Sigmoid colon (tissue), 7 donors: Measurements from ENCODE around the gene APOBEC4. TPM values are rescaled to one million over a fixed set of nuclear protein-coding genes. Genes with fewer than 3 reads are reported as not detected.

Experiments used
- DNase-seq: peaks from one replicate; pipeline ENCODE4 v3.0.0-alpha.2; 2019
- H3K27ac ChIP-seq, 4 donors: fragments of 200-600 bp; sonication (generic); one replicate each; pipeline ENCODE4 v1.5.1; 2016 to 2019; ENCODE audit warnings: mild to moderate bottlenecking in 1 of 4
- H3K27me3 ChIP-seq, 3 donors: fragments of 200-600 bp; sonication (generic); one replicate each; pipeline ENCODE4 v1.5.1; 2019; ENCODE audit warnings: mild to moderate bottlenecking in 1 of 3
- H3K36me3 ChIP-seq, 4 donors: fragments of 200-600 bp; sonication (generic); one replicate each; pipeline ENCODE4 v1.5.1; 2016 to 2019
- H3K4me1 ChIP-seq, 4 donors: fragments of 200-600 bp; sonication (generic); one replicate each; pipeline ENCODE4 v1.5.1; 2017 to 2019
- H3K4me3 ChIP-seq, 4 donors: fragments of 200-600 bp; sonication (generic); one replicate each; pipeline ENCODE4 v1.5.1; 2017 to 2019; ENCODE audit warnings: mild to moderate bottlenecking in 2 of 4, moderate library complexity in 1 of 4
- H3K9me3 ChIP-seq, 4 donors: fragments of 200-600 bp in 3 of 4; sonication (generic) in 3 of 4; one replicate each; pipeline versions ENCODE4 v1.5.1 to v1.6.1; 2013 to 2019
- CTCF ChIP-seq, 4 experiments: fragments of 450-650 bp in 3 of 4; fragments of 200-600 bp in 1 of 4; IDR thresholded peaks; one replicate each; pipeline ENCODE4 v1.5.1; 2016 to 2019; ENCODE audit warnings: antibody characterized with exemption in 4 of 4, mild to moderate bottlenecking in 3 of 4, moderate library complexity in 2 of 4
- EP300 ChIP-seq, 4 donors: sonication (generic); formaldehyde crosslinking; IDR thresholded peaks; one replicate each; pipeline ENCODE4 v1.6.1; 2017; ENCODE audit warnings: antibody characterized with exemption in 4 of 4
- POLR2A ChIP-seq, 2 donors: fragments of 450-650 bp; IDR thresholded peaks; one replicate each; pipeline ENCODE4 v1.6.1; 2016; ENCODE audit warnings: antibody characterized with exemption in 2 of 2, mild to moderate bottlenecking in 2 of 2, moderate library complexity in 2 of 2
- POLR2AphosphoS5 ChIP-seq, 4 donors: sonication (generic); formaldehyde crosslinking; IDR thresholded peaks; one replicate each; pipeline ENCODE4 v1.6.1; 2017; ENCODE audit warnings: antibody characterized with exemption in 4 of 4
- WGBS, 2 donors: extraction: QIAGEN DNeasy Blood & Tissue Kit; methylation state at CpG; one replicate each; pipeline ENCODE4 v1.1.7; 2013; 5-methylcytosine and 5-hydroxymethylcytosine counted together
- intact Hi-C: fragments of 100-400 bp; cut with DNase I; formaldehyde crosslinking; loops from one replicate; pipeline ENCODE4 v1.15.1; 2023
- polyA plus RNA-seq, 3 donors: library from polyadenylated mRNA; stranded (reverse); fragments of 200-250 nt; gene quantifications; one replicate each; pipeline ENCODE4 v1.2.3, GENCODE V29; 2013
- total RNA-seq, 4 donors: library from RNA; depleted of rRNA; stranded (reverse); fragments of >200 nt; gene quantifications; one replicate each; pipeline ENCODE4 v1.1.0, GENCODE V29; 2016
- donor health status: healthy with polysubstance abuse.
- donor health status: Bipolar disorder and iron deficiency.
- donor health status: healthy.

The APOBEC4 gene
- total and polyA plus RNA-seq, 7 donors: 0.10 TPM; not detected in 6

- no peaks in the 10 kb centered on the region for H3K9me3 ChIP-seq
- no peak overlapping the region for H3K4me3 ChIP-seq
- no peaks in the 10 kb centered on the region for H3K27me3 ChIP-seq
- intact Hi-C loops: no loop called here
- H3K36me3 ChIP-seq: no peaks in the 10 kb centered on the region
- no peak overlapping the region for H3K27ac ChIP-seq
- TF ChIP-seq POLR2AphosphoS5 (IDR thresholded peaks at IDR 0.05) (no peak), EP300 (IDR thresholded peaks at IDR 0.05) (no peak), POLR2A (IDR thresholded peaks at IDR 0.05) (no peak), CTCF (IDR thresholded peaks at IDR 0.05) (no peak)
- H3K4me1 ChIP-seq: peaks cover 0 to 30% (median 25%) of the 10 kb centered on the region in 4 donors
- 33 to 68% methylated on average over 2 of the region's 2 CpGs for WGBS, 2 donors
- no peak for DNase-seq
Observed at GRCh38 chr1:183605904-183606303, 47.2 kb downstream of the APOBEC4 start.

GRCh38 chr1:183604815-183605214 lies 48.3 kb downstream of the APOBEC4 start:
- peak overlapping the region in 1 of 4 donors; percentile 18 for H3K27ac ChIP-seq
- no peaks in the 10 kb centered on the region for H3K36me3 ChIP-seq
- TF ChIP-seq CTCF (IDR thresholded peaks at IDR 0.05) (no peak), POLR2AphosphoS5 (IDR thresholded peaks at IDR 0.05) (no peak), POLR2A (IDR thresholded peaks at IDR 0.05) (no peak), EP300 (IDR thresholded peaks at IDR 0.05) (no peak)
- H3K4me3 ChIP-seq: no peak overlapping the region
- no peak for DNase-seq
- intact Hi-C loops: no loop called here
- H3K4me1 ChIP-seq: peaks cover 0 to 29% (median 25%) of the 10 kb centered on the region in 4 donors
- no peaks in the 10 kb centered on the region for H3K9me3 ChIP-seq
- H3K27me3 ChIP-seq: no peaks in the 10 kb centered on the region
- 86 to 87% methylated on average over 8 of the region's 8 CpGs for WGBS, 2 donors

GRCh38 chr1:183604038-183604808 lies 48.9 kb downstream of the APOBEC4 start:
- no peak for DNase-seq
- no peak overlapping the region for H3K4me3 ChIP-seq
- H3K27ac ChIP-seq: peak overlapping the region in 1 of 4 donors; percentile 18
- no peaks in the 10 kb centered on the region for H3K27me3 ChIP-seq
- TF ChIP-seq POLR2A (IDR thresholded peaks at IDR 0.05) (no peak), POLR2AphosphoS5 (IDR thresholded peaks at IDR 0.05) (no peak), EP300 (IDR thresholded peaks at IDR 0.05) (no peak), CTCF (IDR thresholded peaks at IDR 0.05) (no peak)
- WGBS, 2 donors: 73 to 82% methylated on average over 10 of the region's 10 CpGs
- H3K9me3 ChIP-seq: no peaks in the 10 kb centered on the region
- H3K4me1 ChIP-seq: peaks cover 0 to 28% (median 20%) of the 10 kb centered on the region in 4 donors
- intact Hi-C loops: no loop called here
- no peaks in the 10 kb centered on the region for H3K36me3 ChIP-seq

- DNase-seq: no peak
- Histone ChIP-seq H3K27ac (no peak overlapping the region), H3K4me3 (no peak overlapping the region), H3K27me3 (no peaks in the 10 kb centered on the region), H3K9me3 (no peaks in the 10 kb centered on the region), H3K4me1 (peaks cover 0 to 31% (median 26%) of the 10 kb centered on the region in 4 donors), H3K36me3 (no peaks in the 10 kb centered on the region)
- TF ChIP-seq POLR2AphosphoS5 (IDR thresholded peaks at IDR 0.05) (no peak), CTCF (IDR thresholded peaks at IDR 0.05) (no peak), EP300 (IDR thresholded peaks at IDR 0.05) (no peak), POLR2A (IDR thresholded peaks at IDR 0.05) (no peak)
- 97 to 98% methylated on average over 1 of the region's 1 CpG for WGBS, 2 donors
- intact Hi-C loops: no loop called here
Observed at GRCh38 chr1:183602510-183602909, 50.6 kb downstream of the APOBEC4 start.
